Thymus (tissue), 11 donors: ENCODE data around the gene MRPL36. TPM values are rescaled to one million over a fixed set of nuclear protein-coding genes. Genes with fewer than 3 reads are reported as not detected.

Source experiments
- DNase-seq, 9 donors: peaks; one replicate each; pipeline ENCODE4 v3.0.0-alpha.2; 2013; ENCODE audit warnings: low spot score in 9 of 9, low read depth in 6 of 9, missing footprints in 1 of 9
- H3K27ac ChIP-seq, 2 donors: one replicate each; pipeline ENCODE4 v1.5.1; 2013; ENCODE audit warnings: control low read depth in 1 of 2, low read depth in 1 of 2, low read length in 1 of 2, mild to moderate bottlenecking in 1 of 2, moderate library complexity in 1 of 2
- H3K27me3 ChIP-seq, 2 donors: one replicate each; pipeline ENCODE4 v1.5.1; 2013; ENCODE audit warnings: low read length in 1 of 2; ENCODE audit not compliant: control insufficient read depth in 2 of 2, insufficient read depth in 1 of 2
- H3K36me3 ChIP-seq, 2 donors: one replicate each; pipeline ENCODE4 v1.5.1; 2013; ENCODE audit warnings: low read length in 1 of 2, mild to moderate bottlenecking in 1 of 2, moderate library complexity in 1 of 2; ENCODE audit not compliant: control insufficient read depth in 2 of 2, insufficient read depth in 2 of 2
- H3K4me1 ChIP-seq, 2 donors: one replicate each; pipeline ENCODE4 v1.5.1; 2013; ENCODE audit warnings: low read length in 2 of 2; ENCODE audit not compliant: control insufficient read depth in 2 of 2, insufficient read depth in 2 of 2
- H3K4me3 ChIP-seq, 2 donors: one replicate each; pipeline ENCODE4 v1.5.1; 2013; ENCODE audit warnings: low read length in 2 of 2, control low read depth in 1 of 2, mild to moderate bottlenecking in 1 of 2
- H3K9me3 ChIP-seq, 2 donors: one replicate each; pipeline ENCODE4 v1.5.1; 2013; ENCODE audit warnings: low read length in 1 of 2, mild to moderate bottlenecking in 1 of 2; ENCODE audit not compliant: control insufficient read depth in 2 of 2, insufficient read depth in 1 of 2
- WGBS: extraction: QIAGEN DNeasy Blood & Tissue Kit; methylation state at CpG from one replicate; pipeline ENCODE4 v1.1.7; 2013; 5-methylcytosine and 5-hydroxymethylcytosine counted together
- polyA plus RNA-seq: library from polyadenylated mRNA; stranded (reverse); fragments of 200-250 nt; gene quantifications from one replicate; pipeline ENCODE4 v1.2.3, GENCODE V29; 2013
- total RNA-seq: library from RNA; stranded (reverse); fragments of 120-200 nt; gene quantifications from one replicate; pipeline ENCODE4 v1.2.4, GENCODE V29; 2013
- donor health status: healthy.

The MRPL36 gene
- total and polyA plus RNA-seq, 2 donors: 73.0 to 74.1 TPM

DNA sequence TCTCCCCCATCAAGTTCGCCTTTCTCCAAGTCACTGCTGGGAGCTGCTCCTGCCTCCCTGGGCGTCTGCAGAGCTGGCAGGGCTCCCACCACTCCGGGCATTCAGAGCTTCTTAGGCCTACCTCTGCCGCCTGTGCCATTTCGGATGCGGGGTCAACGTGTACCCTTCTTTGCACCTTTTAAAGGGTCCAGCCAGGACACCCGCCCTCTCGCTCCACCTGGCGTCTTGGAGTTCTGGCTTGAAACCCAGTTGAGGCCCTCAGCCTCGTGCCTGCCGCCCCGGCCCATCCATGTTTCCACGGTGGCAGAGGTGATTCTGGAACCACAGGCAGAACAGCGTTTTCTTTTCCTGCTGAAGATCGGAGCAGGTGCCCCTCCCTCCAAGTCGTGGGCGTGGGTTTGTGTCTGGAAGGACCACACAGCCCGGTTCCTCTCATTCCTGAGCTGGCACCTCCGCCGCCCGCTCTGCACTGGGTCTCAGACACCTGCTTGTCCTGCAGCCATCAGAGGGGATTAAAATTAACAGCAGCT, 34.5 kb upstream of the MRPL36 start:
- DNase-seq: no peak

DNA sequence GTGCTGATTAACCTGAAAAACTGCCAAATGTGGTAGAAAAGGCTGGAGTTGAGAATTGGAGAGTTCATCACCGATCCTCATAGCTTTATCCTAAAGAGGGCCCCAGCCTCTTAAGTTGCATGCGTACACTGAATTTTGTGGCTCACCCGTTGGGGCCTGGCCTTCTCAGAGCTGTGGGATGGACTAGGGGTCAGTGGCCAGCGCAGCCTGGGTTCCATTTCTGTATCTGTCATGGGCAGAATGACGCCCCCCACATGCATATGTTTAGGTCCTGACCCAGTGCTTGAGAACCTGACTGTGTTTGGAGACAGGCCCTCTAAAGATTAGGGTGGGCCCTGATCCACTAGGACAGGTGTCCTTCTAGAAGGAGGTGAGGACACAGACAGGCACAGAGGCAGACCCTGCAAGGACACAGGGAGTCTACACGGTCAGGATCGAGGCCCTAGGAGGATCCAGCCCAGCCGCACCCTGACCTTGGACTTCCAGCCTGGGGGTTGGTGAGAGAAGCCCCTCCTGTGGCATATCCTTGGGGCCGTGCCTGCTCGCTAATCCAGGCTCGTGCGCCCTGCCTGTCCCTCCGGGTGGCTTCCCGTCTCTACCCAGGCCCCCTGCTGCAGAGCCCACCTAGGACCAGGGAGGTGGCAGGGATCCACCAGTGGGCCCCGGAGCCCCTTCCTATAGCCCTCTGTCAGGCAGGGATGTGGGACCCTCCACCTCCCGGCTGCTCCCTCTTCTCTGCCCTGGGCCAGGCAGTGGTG, 33.8 kb upstream of the MRPL36 start:
- no peak overlapping the region for H3K4me3 ChIP-seq
- no peak overlapping the region for H3K27ac ChIP-seq
- no peak for DNase-seq
- H3K27me3 ChIP-seq: peaks cover 2 to 55% of the 10 kb centered on the region in 2 donors
- WGBS: 94% methylated on average over 16 of the region's 16 CpGs
- H3K9me3 ChIP-seq: no peaks in the 10 kb centered on the region
- no peaks in the 10 kb centered on the region for H3K36me3 ChIP-seq
- no peaks in the 10 kb centered on the region for H3K4me1 ChIP-seq

More for the DNA sequence above, 34.5 kb upstream of the MRPL36 start:
- 87% methylated on average over 22 of the region's 22 CpGs for WGBS
- H3K4me1 ChIP-seq: no peaks in the 10 kb centered on the region
- no peaks in the 10 kb centered on the region for H3K9me3 ChIP-seq
- no peaks in the 10 kb centered on the region for H3K36me3 ChIP-seq
- peaks cover 2 to 57% of the 10 kb centered on the region in 2 donors for H3K27me3 ChIP-seq
- no peak overlapping the region for H3K27ac ChIP-seq
- no peak overlapping the region for H3K4me3 ChIP-seq

DNA sequence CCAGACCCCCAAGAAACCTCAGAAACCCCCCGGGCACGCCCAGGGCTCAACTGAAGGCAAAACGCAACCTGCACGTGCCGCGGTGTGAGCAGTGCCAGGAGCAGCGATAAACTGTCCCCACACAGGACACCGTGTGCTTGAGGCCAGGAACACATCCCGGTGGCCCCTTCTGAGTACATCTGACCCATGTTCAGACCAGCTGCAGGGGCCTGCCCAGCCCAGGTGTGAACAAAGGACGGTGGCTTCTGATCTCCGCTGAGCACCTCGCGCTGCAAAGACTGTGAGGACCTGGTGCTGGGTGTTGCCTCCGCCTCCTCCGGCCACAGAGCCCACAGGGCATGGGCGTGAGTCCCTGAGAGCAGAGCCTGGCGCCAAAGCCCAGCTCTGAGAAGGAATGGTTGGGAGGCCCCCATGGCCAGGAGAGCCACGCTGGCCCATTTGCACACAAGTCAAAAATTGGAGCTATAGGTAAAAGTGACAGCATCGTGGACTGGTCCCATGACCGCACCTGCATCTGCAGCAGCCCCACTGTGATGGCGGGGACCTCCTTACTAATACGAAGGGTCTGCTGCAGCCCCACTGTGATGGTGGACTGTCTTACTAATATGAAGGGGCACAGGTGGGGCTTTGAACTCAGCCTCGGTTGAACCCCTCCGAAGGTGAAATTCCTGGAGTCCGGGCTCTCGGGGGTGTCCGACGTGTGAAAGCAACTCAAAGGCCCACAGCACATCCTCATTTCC, 33.0 kb upstream of the MRPL36 start:
- Histone ChIP-seq H3K9me3 (no peaks in the 10 kb centered on the region), H3K4me1 (peaks cover 0 to 4% of the 10 kb centered on the region in 2 donors), H3K4me3 (no peak overlapping the region), H3K36me3 (no peaks in the 10 kb centered on the region), H3K27me3 (peaks cover 2 to 52% of the 10 kb centered on the region in 2 donors), H3K27ac (no peak overlapping the region)
- no peak for DNase-seq
- WGBS: 83% methylated on average over 28 of the region's 28 CpGs

DNA sequence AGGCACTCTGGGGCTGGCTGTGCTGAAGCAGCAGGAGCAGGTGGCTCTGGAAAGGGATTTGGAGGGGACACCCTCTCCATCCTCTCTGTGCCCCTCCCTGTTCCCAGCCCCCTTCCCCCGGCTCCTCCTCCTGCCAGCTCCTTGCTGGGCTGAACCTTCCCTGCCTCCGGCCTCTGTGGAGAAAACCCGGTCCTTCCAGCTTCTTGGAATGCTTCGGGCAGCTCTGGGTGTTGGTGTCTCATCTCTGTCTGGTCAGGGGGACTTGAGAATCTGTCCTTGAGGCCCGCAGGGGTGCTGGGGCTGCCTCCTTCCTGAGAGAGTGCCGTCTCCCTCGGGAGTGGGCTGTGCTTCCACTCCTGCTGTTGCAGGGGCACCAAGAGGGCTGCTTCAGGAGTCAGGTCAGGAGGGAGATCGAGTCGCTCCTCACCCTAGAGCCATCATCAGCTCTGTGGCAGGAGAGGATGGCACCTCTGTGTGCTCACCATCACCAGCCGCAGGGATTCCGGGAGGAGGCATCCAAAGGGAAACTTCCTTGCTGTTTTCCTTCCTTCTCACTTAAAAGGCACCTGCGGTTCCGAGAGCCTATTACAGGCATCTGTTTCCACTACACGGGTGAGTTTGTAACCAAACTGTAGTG, 32.2 kb upstream of the MRPL36 start:
- 48% methylated on average over 14 of the region's 14 CpGs for WGBS

DNA sequence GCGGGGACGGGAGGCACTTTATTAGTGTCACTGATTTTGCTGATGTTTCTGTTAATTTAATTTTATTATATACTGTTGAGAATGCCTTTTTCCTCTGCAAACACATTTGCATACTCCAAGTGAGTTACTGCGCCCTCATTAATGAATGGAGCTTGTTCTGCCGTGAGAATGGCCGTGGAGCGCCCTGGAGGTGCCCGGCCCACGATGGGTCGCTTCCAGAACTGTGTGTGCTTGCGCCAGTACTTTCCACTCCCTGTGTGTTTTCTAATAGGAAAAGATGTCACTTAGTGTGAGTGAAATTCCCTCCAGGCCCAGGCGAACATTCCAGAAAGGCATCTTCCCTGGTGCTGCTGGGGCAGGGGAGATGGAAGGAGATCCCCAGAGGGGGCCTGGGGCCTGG, 31.6 kb upstream of the MRPL36 start:
- no peak overlapping the region for H3K4me3 ChIP-seq
- WGBS: 94% methylated on average over 11 of the region's 11 CpGs
- H3K4me1 ChIP-seq: peaks cover 0 to 6% of the 10 kb centered on the region in 2 donors
- no peaks in the 10 kb centered on the region for H3K9me3 ChIP-seq
- H3K27me3 ChIP-seq: peaks cover 0 to 45% of the 10 kb centered on the region in 2 donors
- no peaks in the 10 kb centered on the region for H3K36me3 ChIP-seq
- no peak overlapping the region for H3K27ac ChIP-seq
- no peak for DNase-seq

More for the DNA sequence above, 32.2 kb upstream of the MRPL36 start:
- H3K36me3 ChIP-seq: no peaks in the 10 kb centered on the region
- no peak overlapping the region for H3K4me3 ChIP-seq
- peaks cover 0 to 6% of the 10 kb centered on the region in 2 donors for H3K4me1 ChIP-seq
- H3K9me3 ChIP-seq: no peaks in the 10 kb centered on the region
- H3K27me3 ChIP-seq: peaks cover 0 to 51% of the 10 kb centered on the region in 2 donors
- DNase-seq: no peak
- no peak overlapping the region for H3K27ac ChIP-seq

DNA sequence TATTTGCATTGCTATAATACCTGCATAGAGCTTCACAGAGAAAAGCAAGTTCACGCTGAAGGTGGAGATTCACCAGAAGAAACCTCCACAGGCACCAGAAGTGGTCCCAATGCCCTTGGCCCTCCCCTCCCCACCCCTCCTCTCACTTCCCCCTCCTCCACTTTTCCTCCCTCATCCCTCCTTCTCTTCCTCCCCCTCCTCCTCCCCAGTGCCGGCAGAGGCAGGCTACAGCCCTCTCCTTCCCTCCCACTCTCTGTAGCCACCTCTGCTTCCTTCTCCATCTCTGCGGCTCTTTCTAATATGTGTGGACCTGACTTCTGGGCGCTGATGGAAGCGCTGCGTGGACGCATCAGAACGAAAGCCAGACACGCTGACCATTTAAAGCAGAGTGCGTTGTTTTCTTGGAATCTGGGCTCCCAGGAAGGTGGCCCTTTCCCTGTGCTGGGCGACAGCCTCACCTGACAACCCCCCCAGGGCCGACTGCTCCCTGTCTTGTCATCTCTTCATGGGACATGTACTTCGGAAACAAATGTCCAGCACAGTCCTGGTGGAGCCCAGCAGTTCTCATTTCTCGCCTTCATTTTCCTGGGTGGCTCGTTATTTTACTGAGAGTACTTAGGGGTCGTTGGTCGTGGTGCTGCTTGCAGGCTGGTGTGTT, 31.1 kb upstream of the MRPL36 start:
- Histone ChIP-seq H3K9me3 (no peaks in the 10 kb centered on the region), H3K27me3 (peaks cover 0 to 44% of the 10 kb centered on the region in 2 donors), H3K4me3 (no peak overlapping the region), H3K27ac (no peak overlapping the region), H3K36me3 (no peaks in the 10 kb centered on the region), H3K4me1 (peaks cover 0 to 6% of the 10 kb centered on the region in 2 donors)
- no peak for DNase-seq
- WGBS: 91% methylated on average over 17 of the region's 17 CpGs

DNA sequence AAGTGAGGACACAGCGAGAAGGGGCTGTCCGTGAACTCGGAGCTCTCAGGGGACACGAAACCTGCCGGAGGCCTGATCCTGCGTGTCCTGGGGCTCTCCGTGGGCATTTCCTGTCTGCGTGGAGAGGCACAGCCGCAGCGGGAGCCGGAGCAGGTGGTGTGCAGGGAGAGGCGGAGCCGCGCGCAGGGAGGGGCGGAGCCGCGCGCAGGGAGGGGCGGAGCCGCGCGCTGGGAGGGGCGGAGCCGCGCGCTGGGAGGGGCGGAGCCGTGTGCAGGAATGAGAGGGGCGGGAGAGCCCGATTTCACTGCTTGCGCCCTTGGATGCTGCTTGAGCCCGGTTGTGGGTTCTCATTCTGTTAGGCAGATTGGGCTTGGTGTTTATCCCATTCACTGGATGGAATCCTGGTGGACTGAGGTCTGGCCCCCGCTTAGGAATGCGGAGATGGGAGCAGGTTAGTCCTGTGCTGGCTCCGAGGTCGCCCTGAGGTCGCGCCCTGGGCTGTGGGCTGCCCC, 28.3 kb upstream of the MRPL36 start:
- WGBS: 56% methylated on average over 39 of the region's 39 CpGs
- H3K4me3 ChIP-seq: no peak overlapping the region
- peak in 7 of 9 donors; percentile 4 to 71 (median 31) for DNase-seq
- H3K9me3 ChIP-seq: no peaks in the 10 kb centered on the region
- peaks cover 0 to 20% of the 10 kb centered on the region in 2 donors for H3K27me3 ChIP-seq
- no peak overlapping the region for H3K27ac ChIP-seq
- peaks cover 0 to 6% of the 10 kb centered on the region in 2 donors for H3K4me1 ChIP-seq
- H3K36me3 ChIP-seq: peaks cover 3 to 22% of the 10 kb centered on the region in 2 donors

DNA sequence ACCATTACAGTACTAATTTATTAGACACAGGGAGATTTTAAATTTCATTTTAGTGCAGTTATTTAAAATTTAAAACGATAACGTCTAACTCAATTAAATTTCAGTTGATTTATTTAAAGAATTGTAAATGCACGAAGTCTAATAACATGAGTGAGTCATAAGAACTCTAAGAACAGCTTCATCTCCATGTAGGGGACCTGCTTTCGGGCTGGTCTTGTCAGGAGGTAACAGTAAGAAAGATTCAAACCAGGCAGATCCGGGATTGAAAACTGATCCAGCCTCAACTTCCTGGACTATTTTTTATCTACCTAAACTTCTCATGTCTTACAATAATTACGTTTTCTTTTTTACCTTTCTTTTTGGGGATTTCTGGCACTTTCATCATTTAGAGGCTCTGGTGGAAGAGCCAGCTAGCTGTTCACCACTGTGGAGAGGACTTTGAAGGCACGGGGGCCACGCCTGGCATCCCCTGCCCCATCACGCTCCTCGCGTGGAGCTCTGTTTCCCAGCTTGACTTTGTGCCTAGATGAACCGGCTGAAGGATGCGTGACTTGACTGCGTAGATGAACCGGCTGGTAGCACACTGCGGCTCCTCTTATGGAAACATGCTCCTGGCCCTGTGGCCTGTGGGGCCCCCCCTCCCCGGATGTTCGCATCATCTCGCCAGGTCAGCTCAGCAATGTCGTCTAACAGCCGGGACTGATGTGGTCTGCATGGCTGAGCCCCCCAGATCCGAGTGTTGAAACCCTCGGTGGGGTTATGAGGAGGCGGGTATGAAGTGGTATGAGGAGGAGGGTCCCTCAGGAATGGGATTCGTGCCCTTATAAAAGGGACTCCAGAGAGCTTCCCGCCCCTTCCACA, 27.6 kb upstream of the MRPL36 start:
- WGBS: 95% methylated on average over 26 of the region's 26 CpGs
- Histone ChIP-seq H3K4me1 (peaks cover 0 to 6% of the 10 kb centered on the region in 2 donors), H3K36me3 (peaks cover 3 to 26% of the 10 kb centered on the region in 2 donors), H3K27me3 (peaks cover 0 to 13% of the 10 kb centered on the region in 2 donors), H3K4me3 (no peak overlapping the region), H3K9me3 (no peaks in the 10 kb centered on the region), H3K27ac (no peak overlapping the region)
- DNase-seq: no peak
